H1 (cell line): Measurements from ENCODE around the gene CYP4F11. TPM values are rescaled to one million over a fixed set of nuclear protein-coding genes. Genes with fewer than 3 reads are reported as not detected.

ENCODE experiments used
- CTCF ChIA-PET: fragments of 300-600 bp; sonication (Branson Sonifier 250); formaldehyde crosslinking; loops from one replicate; lab custom pipeline; 2021; ENCODE audit not compliant: partially characterized antibody; lab: Charles Lee
- POLR2A ChIA-PET: fragments of 300-600 bp; sonication (Branson Sonifier 250); formaldehyde crosslinking; loops from one replicate; lab custom pipeline; 2021; ENCODE audit warnings: inconsistent platforms; ENCODE audit not compliant: partially characterized antibody; lab: Charles Lee
- DNase-seq, 2 experiments: peaks; one replicate each; pipeline versions ENCODE4 v3.0.0 to v3.0.0-alpha.2; 2010 to 2022; ENCODE audit warnings: low spot score in 2 of 2, low read depth in 1 of 2, mixed read lengths in 1 of 2
- FAIRE-seq: peaks from 2 replicates; lab custom pipeline; 2011; peaks lifted over from hg19 to GRCh38; lab: Jason Lieb, UNC
- H2AFZ ChIP-seq: 2 replicates; pipeline ENCODE4 v1.8.1; 2012; ENCODE audit warnings: low read length, inconsistent platforms
- H2AK5ac ChIP-seq: 2 replicates; pipeline ENCODE4 v1.6.1; 2013; ENCODE audit warnings: low read depth, low read length
- H2BK120ac ChIP-seq: replicated peaks from 2 replicates; pipeline ENCODE3; 2013; ENCODE audit warnings: low read depth, low read length, inconsistent platforms
- H2BK12ac ChIP-seq: 2 replicates; pipeline ENCODE4 v1.6.1; 2013; ENCODE audit warnings: low read depth, low read length
- H2BK15ac ChIP-seq: 2 replicates; pipeline ENCODE4 v1.6.1; 2013; ENCODE audit warnings: low read length
- H2BK20ac ChIP-seq: 2 replicates; pipeline ENCODE4 v1.6.1; 2013; ENCODE audit warnings: low read length
- H2BK5ac ChIP-seq: 2 replicates; pipeline ENCODE4 v1.6.1; 2013; ENCODE audit warnings: low read depth, low read length
- H3K14ac ChIP-seq: 2 replicates; pipeline ENCODE4 v1.6.1; 2013; ENCODE audit warnings: inconsistent platforms; ENCODE audit not compliant: insufficient read length
- H3K18ac ChIP-seq: 2 replicates; pipeline ENCODE4 v1.6.1; 2013; ENCODE audit warnings: low read length; ENCODE audit errors: extremely low read depth
- H3K23ac ChIP-seq: 2 replicates; pipeline ENCODE4 v1.6.1; 2013; ENCODE audit warnings: inconsistent platforms; ENCODE audit not compliant: insufficient read length
- H3K23me2 ChIP-seq: 2 replicates; pipeline ENCODE4 v1.6.1; 2013; ENCODE audit warnings: low read depth, low read length
- H3K27ac ChIP-seq: 2 replicates; pipeline ENCODE4 v1.6.1; 2011; ENCODE audit warnings: low read depth, low read length, inconsistent platforms
- H3K27me3 ChIP-seq, 4 experiments: replicated peaks in 1 of 4; 1 replicate in 1 of 4; 2 replicates in 3 of 4; pipeline versions ENCODE4 v1.6.1 to v1.8.1; 2011 to 2013; ENCODE audit warnings: low read length in 3 of 4, mild to moderate bottlenecking in 3 of 4, inconsistent platforms in 2 of 4, mixed read lengths in 2 of 4, moderate library complexity in 1 of 4; ENCODE audit not compliant: control insufficient read depth in 3 of 4, insufficient read depth in 3 of 4; ENCODE audit errors: extremely low read depth in 1 of 4
- H3K36me3 ChIP-seq, 4 experiments: 2 replicates each; pipeline versions ENCODE4 v1.6.1 to v1.8.1; 2011 to 2013; ENCODE audit warnings: mild to moderate bottlenecking in 4 of 4, low read length in 3 of 4, moderate library complexity in 2 of 4, control low read depth in 1 of 4, inconsistent platforms in 1 of 4; ENCODE audit not compliant: insufficient read depth in 4 of 4, control insufficient read depth in 2 of 4
- H3K4ac ChIP-seq: replicated peaks from 2 replicates; pipeline ENCODE3; 2013; ENCODE audit warnings: low read length, low read depth, mixed read lengths, inconsistent platforms; ENCODE audit not compliant: insufficient read length
- H3K4me1 ChIP-seq, 4 experiments: replicated peaks in 1 of 4; 1 replicate in 1 of 4; 2 replicates in 3 of 4; pipeline versions ENCODE4 v1.6.1 to v1.8.1; 2011 to 2013; ENCODE audit warnings: low read length in 3 of 4, inconsistent platforms in 2 of 4, mixed read lengths in 1 of 4; ENCODE audit not compliant: insufficient read depth in 4 of 4, control insufficient read depth in 3 of 4
- H3K4me2 ChIP-seq, 2 experiments: 2 replicates each; pipeline versions ENCODE4 v1.6.1 to v1.8.1; 2011 to 2013; ENCODE audit warnings: low read depth in 2 of 2, low read length in 2 of 2, control low read depth in 1 of 2, inconsistent platforms in 1 of 2, mild to moderate bottlenecking in 1 of 2; ENCODE audit not compliant: insufficient read depth in 1 of 2
- H3K4me3 ChIP-seq, 4 experiments: fragments of 200-600, 300-600 bp in 1 of 4; sonication (generic), shearing (Covaris generic), sonication (Bioruptor Twin) in 1 of 4; 2 replicates each; pipeline versions ENCODE4 v1.5.1 to v1.8.1; 2011 to 2016; ENCODE audit warnings: low read length in 4 of 4, low read depth in 3 of 4, control low read depth in 2 of 4, inconsistent platforms in 2 of 4, mild to moderate bottlenecking in 2 of 4, mixed read lengths in 1 of 4, moderate library complexity in 1 of 4; ENCODE audit not compliant: insufficient read depth in 2 of 4; ENCODE audit errors: extremely low read depth in 1 of 4
- H3K56ac ChIP-seq: replicated peaks from 2 replicates; pipeline ENCODE3; 2013; ENCODE audit warnings: low read depth, mild to moderate bottlenecking, mixed read lengths, low read length, inconsistent platforms; ENCODE audit not compliant: insufficient read length
- H3K79me1 ChIP-seq: 2 replicates; pipeline ENCODE4 v1.6.1; 2013; ENCODE audit warnings: low read depth, low read length, control low read depth
- H3K79me2 ChIP-seq, 2 experiments: 2 replicates each; pipeline versions ENCODE4 v1.6.1 to v1.8.1; 2012 to 2013; ENCODE audit warnings: low read length in 2 of 2, mild to moderate bottlenecking in 2 of 2, inconsistent platforms in 1 of 2; ENCODE audit not compliant: insufficient read depth in 2 of 2, control insufficient read depth in 1 of 2
- H3K9ac ChIP-seq, 4 experiments: replicated peaks in 1 of 4; 1 replicate in 1 of 4; 2 replicates in 3 of 4; pipeline versions ENCODE4 v1.6.1 to v1.8.1; 2011 to 2013; ENCODE audit warnings: low read depth in 3 of 4, low read length in 3 of 4, control low read depth in 2 of 4, mild to moderate bottlenecking in 2 of 4, moderate library complexity in 2 of 4, inconsistent platforms in 1 of 4; ENCODE audit errors: extremely low read depth in 1 of 4
- H3K9me3 ChIP-seq, 2 experiments: 2 replicates each; pipeline versions ENCODE4 v1.6.1 to v1.8.1; 2012 to 2013; ENCODE audit warnings: mild to moderate bottlenecking in 2 of 2, moderate library complexity in 2 of 2, control low read depth in 1 of 2, inconsistent platforms in 1 of 2, low read depth in 1 of 2, low read length in 1 of 2, mixed read lengths in 1 of 2; ENCODE audit not compliant: insufficient read depth in 2 of 2
- H4K20me1 ChIP-seq, 2 experiments: replicated peaks in 1 of 2; 2 replicates each; pipeline versions ENCODE3 to v1.8.1; 2011 to 2013; ENCODE audit warnings: inconsistent platforms in 2 of 2, low read length in 2 of 2, mild to moderate bottlenecking in 1 of 2; ENCODE audit not compliant: insufficient read depth in 2 of 2, control insufficient read depth in 1 of 2
- H4K5ac ChIP-seq: 2 replicates; pipeline ENCODE4 v1.6.1; 2013; ENCODE audit warnings: low read length, low read depth, mixed read lengths, inconsistent platforms; ENCODE audit not compliant: insufficient read length
- H4K8ac ChIP-seq: 2 replicates; pipeline ENCODE4 v1.8.0; 2013; ENCODE audit warnings: mild to moderate bottlenecking, moderate library complexity, low read length, inconsistent platforms; ENCODE audit not compliant: insufficient read depth; ENCODE audit errors: extremely low read depth
- H4K91ac ChIP-seq: replicated peaks from 2 replicates; pipeline ENCODE3; 2013; ENCODE audit warnings: low read length, mixed read lengths, inconsistent platforms; ENCODE audit not compliant: insufficient read length
- ATF3 ChIP-seq: IDR thresholded peaks from 2 replicates; pipeline ENCODE4 v1.6.1; 2011; ENCODE audit warnings: low read depth, mild to moderate bottlenecking, low read length; ENCODE audit not compliant: insufficient read depth
- CBX8 ChIP-seq: fragments of 300-800, 300-1000 bp; sonication (generic); IDR thresholded peaks from 2 replicates; pipeline ENCODE4 v1.7.1; 2016; ENCODE audit warnings: low read depth, low read length, borderline replicate concordance
- CREB1 ChIP-seq: IDR thresholded peaks from 2 replicates; pipeline ENCODE4 v1.6.1; 2012; ENCODE audit warnings: inconsistent platforms
- PHF8 ChIP-seq: fragments of 200-600 bp; sonication (generic); conservative IDR thresholded peaks from 2 replicates; pipeline ENCODE4 v1.7.1; 2012; ENCODE audit warnings: low read depth, mild to moderate bottlenecking, inconsistent platforms, low read length, moderate library complexity
- POLR2AphosphoS5 ChIP-seq: IDR thresholded peaks from 2 replicates; pipeline ENCODE4 v1.6.1; 2011; ENCODE audit warnings: low read depth, low read length
- RAD21 ChIP-seq, 2 experiments: IDR thresholded peaks in 1 of 2; conservative IDR thresholded peaks in 1 of 2; 2 replicates each; pipeline ENCODE4 v1.6.1; 2011; ENCODE audit warnings: low read depth in 2 of 2, low read length in 2 of 2, improper control_type of control experiment in 1 of 2, inconsistent platforms in 1 of 2, mild to moderate bottlenecking in 1 of 2, moderate library complexity in 1 of 2
- RBBP5 ChIP-seq: IDR thresholded peaks from 2 replicates; pipeline ENCODE4 v1.7.1; 2012; ENCODE audit warnings: low read depth, mild to moderate bottlenecking, inconsistent platforms, low read length, moderate library complexity, borderline replicate concordance
- RXRA ChIP-seq: IDR thresholded peaks from 2 replicates; pipeline ENCODE4 v1.6.1; 2011; ENCODE audit warnings: low read depth, mild to moderate bottlenecking, low read length, moderate library complexity; ENCODE audit not compliant: insufficient read depth
- SIN3A ChIP-seq, 2 experiments: IDR thresholded peaks in 1 of 2; conservative IDR thresholded peaks in 1 of 2; 2 replicates each; pipeline ENCODE4 v1.6.1; 2011 to 2012; ENCODE audit warnings: low read length in 2 of 2, improper control_type of control experiment in 1 of 2, low read depth in 1 of 2, mild to moderate bottlenecking in 1 of 2
- SP2 ChIP-seq: IDR thresholded peaks from 2 replicates; pipeline ENCODE4 v1.6.1; 2012; ENCODE audit warnings: mild to moderate bottlenecking, low read length, inconsistent platforms
- TBP ChIP-seq: IDR thresholded peaks from 2 replicates; pipeline ENCODE4 v1.6.1; 2011; ENCODE audit warnings: low read depth, low read length, improper control_type of control experiment
- USF2 ChIP-seq: IDR thresholded peaks from 2 replicates; pipeline ENCODE4 v1.6.1; 2011; ENCODE audit warnings: low read length, improper control_type of control experiment
- WGBS, 2 experiments: shearing (Covaris generic) in 1 of 2; methylation state at CpG; one replicate each; pipeline versions ENCODE4 v1.1.6 to v1.1.7; 2013 to 2015; ENCODE audit warnings: low lambda C conversion rate in 2 of 2, mixed read lengths in 2 of 2, inconsistent platforms in 1 of 2, low coverage in 1 of 2, missing lambda C conversion rate in 1 of 2; ENCODE audit not compliant: insufficient replicate concordance in 2 of 2, insufficient coverage in 1 of 2, insufficient read length in 1 of 2; ENCODE audit errors: extremely low coverage in 1 of 2, missing lambda C conversion rate in 1 of 2; 5-methylcytosine and 5-hydroxymethylcytosine counted together
- polyA plus RNA-seq, 7 experiments: library from polyadenylated mRNA; depleted of rRNA in 3 of 7; stranded (reverse) in 5 of 7; unstranded in 2 of 7; fragments of >200 nt in 5 of 7; fragments of 200-250 nt in 2 of 7; gene quantifications; 1 replicate in 5 of 7; 2 replicates in 1 of 7; 4 replicates in 1 of 7; pipeline versions ENCODE4 v1.2.1 to v1.2.3, GENCODE V29; 2011 to 2013; ENCODE audit warnings: missing spikeins in 2 of 7, mixed read lengths in 2 of 7
- total RNA-seq: library from RNA; stranded (reverse); fragmentation: NEBNext Ultra II Directional; extraction: Animal tissue kit (Norgen Biotek cat#: 25700); gene quantifications from 2 replicates; pipeline ENCODE4 v1.2.1, GENCODE V29; 2021

The CYP4F11 gene
- total and polyA plus RNA-seq, 2 of the 8 experiments (the other 6 are each of a cell fraction or from before 2014, with no cell fraction given): not detected

- Histone ChIP-seq H2BK120ac (no peak overlapping the region), H4K91ac (no peak overlapping the region), H3K9me3 (peaks cover 34 to 78% of the 10 kb centered on the region in 2 experiments; a peak in 3 of 4 replicates), H2AK5ac (no peak overlapping the region), H3K14ac (no peak overlapping the region), H3K4me3 (no peak overlapping the region), H2BK20ac (no peak overlapping the region), H3K79me1 (no peaks in the 10 kb centered on the region), H3K23me2 (no peaks in the 10 kb centered on the region), H4K8ac (no peak overlapping the region), H2BK15ac (no peak overlapping the region), H3K79me2 (no peaks in the 10 kb centered on the region), H3K56ac (no peak overlapping the region), H2BK5ac (no peak overlapping the region), H3K18ac (no peak overlapping the region), H3K36me3 (no peaks in the 10 kb centered on the region), H2AFZ (no peak overlapping the region)
- 70% methylated on average over 5 of the region's 5 CpGs; no CpG with 5 or more reads in 1 of the 2 experiments for WGBS, 2 experiments
- no peak for DNase-seq
- POLR2A ChIA-PET: no interaction called here
- TF ChIP-seq SP2 (no peak), CBX8 (no peak), ATF3 (no peak), SIN3A (conservative IDR thresholded peaks at IDR 0.05 in 1 of 2, IDR thresholded peaks at IDR 0.05 in 1 of 2; ENCODE audit: low read depth in 1 of 2, low read length in 2 of 2) (no peak), TBP (no peak), CREB1 (no peak), PHF8 (no peak), USF2 (no peak), RAD21 (IDR thresholded peaks at IDR 0.05 in 1 of 2, conservative IDR thresholded peaks at IDR 0.05 in 1 of 2; ENCODE audit: low read depth in 2 of 2, low read length in 2 of 2) (no peak), RBBP5 (no peak), RXRA (no peak), POLR2AphosphoS5 (no peak)
- TF ChIP-seq, all 59 proteins: peak for 0
- H4K20me1 ChIP-seq: no peaks in the 10 kb centered on the region
- no peak overlapping the region for H3K4ac ChIP-seq
- CTCF ChIA-PET: no interaction called here
- H3K9ac ChIP-seq: no peak overlapping the region
- H3K27me3 ChIP-seq: no peaks in the 10 kb centered on the region
- no peaks in the 10 kb centered on the region for H3K4me1 ChIP-seq
- no peak overlapping the region for H3K4me2 ChIP-seq
- no peak overlapping the region for H2BK12ac ChIP-seq
- no peak overlapping the region for H4K5ac ChIP-seq
- H3K23ac ChIP-seq: no peak overlapping the region
- no peak overlapping the region for H3K27ac ChIP-seq
- FAIRE-seq: no peak
Observed at GRCh38 chr19:15864824-15865223, 69.5 kb downstream of the CYP4F11 start.
